Kidney (tissue), 14 donors: ENCODE results near the gene TCP11. TPM values are rescaled to one million over a fixed set of nuclear protein-coding genes. Genes with fewer than 3 reads are reported as not detected.

Experiments
- DNase-seq, 5 donors: peaks; one replicate each; pipeline ENCODE4 v3.0.0-alpha.2; 2013 to 2020
- FAIRE-seq: peaks from 2 replicates; lab custom pipeline; 2012; peaks lifted over from hg19 to GRCh38; lab: Jason Lieb, UNC
- H3K27ac ChIP-seq, 2 donors: one replicate each; pipeline ENCODE4 v1.7.0; 2013; ENCODE audit warnings: low read depth in 2 of 2, low read length in 2 of 2, inconsistent platforms in 1 of 2
- H3K27me3 ChIP-seq: one replicate; pipeline ENCODE4 v1.7.1; 2013; ENCODE audit warnings: low read length, inconsistent platforms; ENCODE audit not compliant: control insufficient read depth, insufficient read depth
- H3K36me3 ChIP-seq, 3 donors: one replicate each; pipeline versions ENCODE4 v1.7.0 to v1.7.1; 2013; ENCODE audit warnings: low read length in 3 of 3, control low read depth in 1 of 3, inconsistent platforms in 1 of 3; ENCODE audit not compliant: insufficient read depth in 3 of 3, control insufficient read depth in 2 of 3
- H3K4me1 ChIP-seq, 3 donors: one replicate each; pipeline versions ENCODE4 v1.7.0 to v1.7.1; 2013; ENCODE audit warnings: low read length in 3 of 3, inconsistent platforms in 1 of 3, low read depth in 1 of 3; ENCODE audit not compliant: control insufficient read depth in 2 of 3, insufficient read depth in 2 of 3
- H3K4me3 ChIP-seq, 3 donors: one replicate each; pipeline versions ENCODE4 v1.7.0 to v1.8.1; 2013; ENCODE audit warnings: low read length in 3 of 3, control low read depth in 1 of 3, inconsistent platforms in 1 of 3
- H3K9ac ChIP-seq, 3 donors: one replicate each; pipeline versions ENCODE4 v1.7.0 to v1.7.1; 2013; ENCODE audit warnings: low read length in 3 of 3, control low read depth in 1 of 3, inconsistent platforms in 1 of 3
- H3K9me3 ChIP-seq, 3 donors: one replicate each; pipeline versions ENCODE4 v1.7.0 to v1.7.1; 2013; ENCODE audit warnings: low read length in 3 of 3, control low read depth in 1 of 3, inconsistent platforms in 1 of 3; ENCODE audit not compliant: control insufficient read depth in 2 of 3, insufficient read depth in 1 of 3
- intact Hi-C: fragments of 100-400 bp; cut with DNase I; formaldehyde crosslinking; loops from one replicate; pipeline ENCODE4 v1.11.1; 2022
- polyA plus RNA-seq: library from polyadenylated mRNA; stranded (reverse); fragments of 350-450 nt; fragmentation: Illumina TruSeq; extraction: RNeasy Lipid Tissue Mini Kit (QIAGEN cat#74804); gene quantifications from one replicate; pipeline ENCODE4 v1.2.3, GENCODE V29; 2014; ENCODE audit warnings: low read depth, low replicate concordance; ENCODE audit not compliant: insufficient read depth
- total RNA-seq: library from RNA; stranded (reverse); fragmentation: NEBNext Ultra II Directional; extraction: Animal tissue kit (Norgen Biotek cat#: 25700); gene quantifications from one replicate; pipeline ENCODE4 v1.2.1, GENCODE V29; 2021
- TF ChIP-seq, protein P1 (sequence below): IDR thresholded peaks from 3 replicates; pipeline ENCODE4 v1.5.1; 2012; ENCODE audit warnings: mild to moderate bottlenecking, moderate library complexity, borderline replicate concordance; ENCODE audit not compliant: insufficient read depth; ENCODE audit errors: extremely low read depth
- donor health status: control.
- donor health status: control.
- donor health status: control.
- donor health status: control.
- donor health status: control.
- donor health status: DM: yes; HTN: yes; CAD: no.
- donor health status: Normal renal cell carcinoma (clear cell type).

TCP11 gene
- total and polyA plus RNA-seq, 2 donors from 2014 or later = 0.41 to 0.50 TPM

DNA sequence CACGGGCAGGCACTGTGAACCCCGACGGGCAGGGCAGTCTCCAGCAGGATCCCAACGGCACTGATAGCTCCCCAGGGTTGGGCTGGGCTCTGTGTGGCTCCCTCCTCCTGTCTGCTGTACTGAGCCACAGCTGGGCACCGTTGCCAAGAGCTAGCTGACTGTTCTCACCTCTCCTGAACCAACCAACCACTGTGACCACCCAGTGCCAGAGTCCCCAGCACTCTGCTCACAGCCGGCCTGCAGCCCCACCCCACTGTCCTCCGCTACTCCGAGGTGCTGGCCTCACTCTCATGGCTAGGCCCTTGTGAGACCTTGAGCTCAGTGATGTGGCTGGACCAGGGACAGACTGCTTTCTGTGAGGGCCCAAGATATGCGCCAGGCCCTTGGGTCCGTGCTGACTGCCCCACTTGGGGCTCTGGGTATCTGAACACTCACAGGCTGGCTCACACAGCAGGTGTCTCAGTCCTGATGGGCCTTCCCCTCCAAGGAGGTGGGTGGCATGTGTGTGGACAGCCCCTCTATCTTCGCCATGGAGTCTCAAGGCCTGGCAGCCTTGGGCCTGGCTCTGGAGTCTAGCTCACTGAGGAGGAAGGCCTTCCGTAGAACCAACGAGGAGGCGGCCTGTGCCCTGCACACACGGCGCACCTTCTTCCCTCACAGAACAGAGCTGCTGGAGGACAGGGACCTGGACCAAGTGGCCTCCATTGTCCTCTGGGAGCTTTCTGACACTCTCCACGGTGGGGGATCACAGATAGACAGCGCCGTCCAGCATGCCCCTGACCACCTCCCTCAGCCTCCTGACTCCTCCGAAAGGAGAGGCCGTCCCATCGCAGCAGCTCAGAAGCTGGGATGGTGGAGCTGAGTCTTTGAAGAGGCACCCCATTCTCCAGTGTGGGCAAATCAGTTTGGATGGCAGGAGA, 53.5 kb downstream of the TCP11 start:
- no peak for FAIRE-seq
- peak overlapping the region in 1 of 2 donors; percentile 43 for H3K27ac ChIP-seq
- no peaks in the 10 kb centered on the region for H3K27me3 ChIP-seq
- no peak overlapping the region for H3K9ac ChIP-seq
- H3K4me1 ChIP-seq = peaks cover 0 to 23% (median 4%) of the 10 kb centered on the region in 3 donors
- no peaks in the 10 kb centered on the region for H3K9me3 ChIP-seq
- peak in 2 of 5 donors; percentile 5 to 25 for DNase-seq
- H3K4me3 ChIP-seq = no peak overlapping the region
- TF ChIP-seq, protein P1, sequence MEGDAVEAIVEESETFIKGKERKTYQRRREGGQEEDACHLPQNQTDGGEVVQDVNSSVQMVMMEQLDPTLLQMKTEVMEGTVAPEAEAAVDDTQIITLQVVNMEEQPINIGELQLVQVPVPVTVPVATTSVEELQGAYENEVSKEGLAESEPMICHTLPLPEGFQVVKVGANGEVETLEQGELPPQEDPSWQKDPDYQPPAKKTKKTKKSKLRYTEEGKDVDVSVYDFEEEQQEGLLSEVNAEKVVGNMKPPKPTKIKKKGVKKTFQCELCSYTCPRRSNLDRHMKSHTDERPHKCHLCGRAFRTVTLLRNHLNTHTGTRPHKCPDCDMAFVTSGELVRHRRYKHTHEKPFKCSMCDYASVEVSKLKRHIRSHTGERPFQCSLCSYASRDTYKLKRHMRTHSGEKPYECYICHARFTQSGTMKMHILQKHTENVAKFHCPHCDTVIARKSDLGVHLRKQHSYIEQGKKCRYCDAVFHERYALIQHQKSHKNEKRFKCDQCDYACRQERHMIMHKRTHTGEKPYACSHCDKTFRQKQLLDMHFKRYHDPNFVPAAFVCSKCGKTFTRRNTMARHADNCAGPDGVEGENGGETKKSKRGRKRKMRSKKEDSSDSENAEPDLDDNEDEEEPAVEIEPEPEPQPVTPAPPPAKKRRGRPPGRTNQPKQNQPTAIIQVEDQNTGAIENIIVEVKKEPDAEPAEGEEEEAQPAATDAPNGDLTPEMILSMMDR = no peak
- intact Hi-C loops = no loop called here
- H3K36me3 ChIP-seq = peaks cover 3 to 27% (median 22%) of the 10 kb centered on the region in 3 donors

DNA sequence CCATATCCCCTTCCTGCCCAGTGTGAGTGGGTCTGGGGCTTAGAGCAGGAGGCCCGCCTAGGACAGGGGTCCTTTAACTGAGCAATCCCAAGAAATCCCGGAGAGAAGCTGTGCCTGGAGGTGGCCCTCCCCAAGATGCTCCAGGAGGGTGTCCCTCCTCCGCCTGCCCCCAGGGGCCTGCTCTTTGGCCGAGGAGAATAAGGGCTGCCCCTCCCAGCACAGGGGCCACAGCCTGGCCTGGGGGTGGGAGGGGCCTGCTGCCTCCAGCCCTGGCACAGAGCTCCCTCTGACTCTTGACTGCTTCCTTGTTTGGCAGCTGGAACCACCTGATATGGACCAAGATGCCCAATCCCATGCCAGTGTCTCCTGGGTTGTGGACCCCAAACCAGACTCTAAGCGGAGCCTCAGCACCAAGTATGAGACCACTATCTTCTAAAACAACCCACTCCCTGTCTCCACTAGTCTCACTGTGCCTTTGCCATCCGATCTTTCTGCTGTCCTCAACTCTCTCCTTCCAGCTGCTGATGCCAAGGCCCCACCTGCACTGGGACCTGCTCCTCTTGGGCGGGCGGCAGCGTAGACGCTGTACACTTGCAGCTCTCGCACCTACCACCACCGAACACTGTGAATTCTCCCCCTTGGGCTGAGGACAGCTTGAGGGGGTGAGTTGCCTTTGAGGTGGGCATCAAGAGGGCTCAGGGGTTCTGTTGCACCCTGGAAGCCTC, 54.3 kb downstream of the TCP11 start:
- no peak overlapping the region for H3K27ac ChIP-seq
- no peaks in the 10 kb centered on the region for H3K27me3 ChIP-seq
- intact Hi-C loops = no loop called here
- no peak overlapping the region for H3K9ac ChIP-seq
- peaks cover 0 to 21% (median 6%) of the 10 kb centered on the region in 3 donors for H3K4me1 ChIP-seq
- FAIRE-seq = no peak
- no peaks in the 10 kb centered on the region for H3K9me3 ChIP-seq
- H3K36me3 ChIP-seq = peaks cover 3 to 27% (median 22%) of the 10 kb centered on the region in 3 donors
- peak in 2 of 5 donors; percentile 5 to 20 for DNase-seq
- TF ChIP-seq, protein P1 = no peak
- H3K4me3 ChIP-seq = no peak overlapping the region

DNA sequence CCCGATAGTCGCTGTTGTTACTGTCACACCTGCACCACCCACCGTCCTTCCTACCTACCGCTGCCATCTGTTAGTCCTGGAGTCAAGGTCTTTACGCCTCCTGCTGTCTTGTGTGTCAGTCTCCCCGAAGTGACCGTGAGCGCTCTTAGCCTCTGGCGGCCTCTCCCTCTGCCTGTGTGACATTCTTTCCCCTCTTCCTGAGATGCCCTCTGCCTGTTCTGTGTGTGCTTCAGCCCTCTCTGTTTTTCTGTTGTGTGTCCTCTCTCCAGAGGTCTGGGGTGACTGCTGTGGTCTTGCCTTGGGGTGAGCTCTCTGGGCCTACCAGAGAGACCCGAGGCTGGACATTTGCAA, 54.9 kb downstream of the TCP11 start:
- no peaks in the 10 kb centered on the region for H3K27me3 ChIP-seq
- no peak for DNase-seq
- H3K36me3 ChIP-seq = peaks cover 3 to 27% (median 23%) of the 10 kb centered on the region in 3 donors
- H3K4me1 ChIP-seq = peaks cover 0 to 18% (median 6%) of the 10 kb centered on the region in 3 donors
- no peak for FAIRE-seq
- H3K27ac ChIP-seq = no peak overlapping the region
- no peaks in the 10 kb centered on the region for H3K9me3 ChIP-seq
- intact Hi-C loops = no loop called here
- TF ChIP-seq, protein P1 = no peak
- no peak overlapping the region for H3K4me3 ChIP-seq
- H3K9ac ChIP-seq = no peak overlapping the region
